ENCODE results near the gene CACNA2D1.

GRCh38 chr7:82010416-82010815 is 433.2 kb downstream of the CACNA2D1 start:
- no peak for TF ChIP-seq CTCF (IDR thresholded peaks at IDR 0.05)
- no peak for TF ChIP-seq REST (IDR thresholded peaks at IDR 0.05; ENCODE audit: insufficient read depth in 1 of 2, low read depth in 2 of 2, low read length in 1 of 2)
